PC-3 (cell line): ENCODE results near the gene TPM3. TPM values are rescaled to one million over a fixed set of nuclear protein-coding genes. Genes with fewer than 3 reads are reported as not detected.

Experiments
- ATAC-seq: fragments of 200-7000 bp; cut with Tn5 transposase; 2 replicates; pipeline ENCODE4 v1.9.1; 2020; ENCODE audit warnings: mild to moderate bottlenecking, moderate library complexity
- BruUV-seq: library from RNA; stranded (reverse); fragments of 400-500 nt; replicated peaks from 2 replicates; lab custom pipeline; 2021; lab: Mats Ljungman, UMichigan
- CTCF ChIA-PET: fragments of 300-600 bp; sonication (Branson Sonifier 250); formaldehyde crosslinking; loops from one replicate; lab custom pipeline; 2022; ENCODE audit warnings: antibody characterized with exemption; lab: Charles Lee
- POLR2A ChIA-PET: fragments of 300-600 bp; sonication (Branson Sonifier 250); formaldehyde crosslinking; loops from one replicate; lab custom pipeline; 2022; ENCODE audit warnings: antibody characterized with exemption; ENCODE audit not compliant: unreplicated experiment; lab: Charles Lee
- DNase-seq: peaks from one replicate; pipeline ENCODE4 v3.0.0-alpha.2; 2015
- H2AFZ ChIP-seq: fragments of 300-600 bp; sonication (generic); 2 replicates; pipeline ENCODE4 v1.6.0; 2016; ENCODE audit warnings: antibody characterized with exemption, low read length
- H3F3A ChIP-seq: fragments of 300-600 bp; sonication (generic); one replicate; pipeline ENCODE4 v1.6.0; 2017; ENCODE audit warnings: antibody characterized with exemption, low read length, control low read depth, mild to moderate bottlenecking; ENCODE audit not compliant: unreplicated experiment
- H3K27ac ChIP-seq: fragments of 300-600 bp; sonication (generic); 2 replicates; pipeline ENCODE4 v1.5.1; 2016; ENCODE audit warnings: mild to moderate bottlenecking, low read length
- H3K27me3 ChIP-seq: fragments of 300-600 bp; sonication (generic); 2 replicates; pipeline ENCODE4 v1.6.1; 2016; ENCODE audit warnings: low read length, mixed read lengths
- H3K36me3 ChIP-seq: fragments of 300-600 bp; sonication (generic); 2 replicates; pipeline ENCODE4 v1.6.1; 2016; ENCODE audit warnings: low read depth, mixed run types, low read length, mixed read lengths
- H3K4me1 ChIP-seq: fragments of 300-600 bp; sonication (generic); 2 replicates; pipeline ENCODE4 v1.5.1; 2016; ENCODE audit warnings: low read length; ENCODE audit not compliant: insufficient read depth
- H3K4me2 ChIP-seq: fragments of 300-600 bp; sonication (generic); 2 replicates; pipeline ENCODE4 v1.6.0; 2016; ENCODE audit warnings: low read length
- H3K4me3 ChIP-seq: fragments of 300-600 bp; sonication (generic); 2 replicates; pipeline ENCODE4 v1.5.1; 2016; ENCODE audit warnings: mild to moderate bottlenecking, low read length, mixed read lengths
- H3K79me2 ChIP-seq: fragments of 300-600 bp; sonication (generic); 2 replicates; pipeline ENCODE4 v1.6.1; 2017; ENCODE audit warnings: low read length, mixed read lengths
- H3K9ac ChIP-seq: fragments of 300-600 bp; sonication (generic); 2 replicates; pipeline ENCODE4 v1.6.0; 2016; ENCODE audit warnings: mild to moderate bottlenecking, low read length
- H3K9me2 ChIP-seq: fragments of 300-600 bp; sonication (generic); replicated peaks from 2 replicates; pipeline ENCODE4 v1.6.1; 2016; ENCODE audit warnings: mixed run types, low read length, mixed read lengths
- H3K9me3 ChIP-seq: fragments of 300-600 bp; sonication (generic); 2 replicates; pipeline ENCODE4 v1.6.1; 2016; ENCODE audit warnings: low read length, mixed read lengths
- H4K20me1 ChIP-seq: fragments of 300-600 bp; sonication (generic); 2 replicates; pipeline ENCODE4 v1.6.1; 2016; ENCODE audit warnings: low read length, mixed read lengths
- CTCF ChIP-seq: fragments of 300-600 bp; sonication (generic); conservative IDR thresholded peaks from 2 replicates; pipeline ENCODE4 v1.5.1; 2017; ENCODE audit warnings: antibody characterized with exemption, low read depth, mild to moderate bottlenecking, low read length
- EZH2 ChIP-seq: fragments of 300-600 bp; sonication (generic); IDR thresholded peaks from one replicate; pipeline ENCODE4 v1.6.1; 2017; ENCODE audit warnings: antibody characterized with exemption, mild to moderate bottlenecking, low read length; ENCODE audit not compliant: unreplicated experiment
- EZH2phosphoT487 ChIP-seq: fragments of 300-600 bp; sonication (generic); IDR thresholded peaks from 2 replicates; pipeline ENCODE4 v1.6.1; 2018; ENCODE audit warnings: mild to moderate bottlenecking, antibody characterized with exemption, low read length, borderline replicate concordance
- intact Hi-C: fragments of 100-400 bp; cut with micrococcal nuclease; formaldehyde crosslinking; loops from 2 replicates; pipeline ENCODE4 v1.9.0; 2023
- total RNA-seq: library from RNA; depleted of rRNA; stranded (reverse); fragments of >200 nt; gene quantifications from 2 replicates; pipeline ENCODE4 v1.2.3, GENCODE V29; 2014

TPM3 gene
- total RNA-seq, 1 experiment from 2014 or later, result 428 TPM

GRCh38 chr1:154142358-154142757 is 49.5 kb downstream of the TPM3 start:
- no peak overlapping the region for H2AFZ ChIP-seq
- no peaks in the 10 kb centered on the region for H3K79me2 ChIP-seq
- no peaks in the 10 kb centered on the region for H3K9me2 ChIP-seq
- no peak for DNase-seq
- no peaks in the 10 kb centered on the region for H3F3A ChIP-seq
- no peak overlapping the region for H3K4me2 ChIP-seq
- H3K9ac ChIP-seq, result no peak overlapping the region
- H3K4me3 ChIP-seq, result no peak overlapping the region
- H3K36me3 ChIP-seq, result no peaks in the 10 kb centered on the region
- no TSS peak for BruUV-seq
- H3K4me1 ChIP-seq, result no peaks in the 10 kb centered on the region
- H4K20me1 ChIP-seq, result no peaks in the 10 kb centered on the region
- no peaks in the 10 kb centered on the region for H3K9me3 ChIP-seq
- POLR2A ChIA-PET, result no interaction called here
- ATAC-seq, result no peak
- no peaks in the 10 kb centered on the region for H3K27me3 ChIP-seq
- TF ChIP-seq EZH2phosphoT487, result no peak
- TF ChIP-seq EZH2, result no peak
- TF ChIP-seq CTCF, result no peak
- CTCF ChIA-PET, result no interaction called here
- intact Hi-C loops, result no loop called here
- no peak overlapping the region for H3K27ac ChIP-seq

GRCh38 chr1:154141240-154141639 is 50.7 kb downstream of the TPM3 start:
- Histone ChIP-seq H3K27ac (no peak overlapping the region), H3K79me2 (no peaks in the 10 kb centered on the region), H3K4me3 (no peak overlapping the region), H2AFZ (peak overlapping the region; percentile 11; the same call in 1 of the 2 replicates), H3K4me2 (no peak overlapping the region), H4K20me1 (no peaks in the 10 kb centered on the region), H3K9me3 (no peaks in the 10 kb centered on the region), H3K9me2 (no peaks in the 10 kb centered on the region), H3K9ac (no peak overlapping the region), H3K4me1 (no peaks in the 10 kb centered on the region), H3K27me3 (no peaks in the 10 kb centered on the region), H3K36me3 (no peaks in the 10 kb centered on the region), H3F3A (no peaks in the 10 kb centered on the region)
- TF ChIP-seq EZH2 (no peak), EZH2phosphoT487 (no peak), CTCF (no peak)
- BruUV-seq, result no TSS peak
- intact Hi-C loops, result no loop called here
- DNase-seq, result peak; percentile 37
- ChIA-PET CTCF (no interaction called here), POLR2A (no interaction called here)
- ATAC-seq, result peak; percentile 60

DNA sequence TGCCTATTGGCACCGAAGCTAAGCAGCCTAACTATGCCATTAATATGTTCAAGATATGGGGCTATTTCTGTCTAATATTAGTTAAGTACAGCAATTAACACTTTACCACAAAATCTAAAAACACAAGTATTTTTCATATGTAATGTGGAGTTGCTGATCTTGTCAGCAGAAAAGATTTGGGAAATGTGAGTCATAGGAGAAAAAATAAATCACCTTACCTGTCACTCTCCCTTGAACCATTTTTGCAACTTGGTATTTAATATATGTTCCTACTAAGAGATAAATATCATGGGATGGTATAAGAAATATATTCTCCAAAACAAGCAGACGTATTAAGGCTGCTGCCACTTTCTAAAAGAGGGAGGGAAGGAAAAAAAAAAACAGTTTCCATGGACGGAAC is 54.0 kb downstream of the TPM3 start:
- no peak overlapping the region for H3K4me3 ChIP-seq
- CTCF ChIA-PET, result no interaction called here

More for the DNA sequence above, 54.0 kb downstream of the TPM3 start:
- intact Hi-C loops, result no loop called here
- H3K27me3 ChIP-seq, result no peaks in the 10 kb centered on the region
- no peaks in the 10 kb centered on the region for H3K9me3 ChIP-seq
- no peaks in the 10 kb centered on the region for H3K9me2 ChIP-seq
- H2AFZ ChIP-seq, result no peak overlapping the region
- no peak overlapping the region for H3K4me2 ChIP-seq
- no peaks in the 10 kb centered on the region for H4K20me1 ChIP-seq
- no peak overlapping the region for H3K27ac ChIP-seq
- POLR2A ChIA-PET, result no interaction called here
- no peaks in the 10 kb centered on the region for H3K4me1 ChIP-seq
- BruUV-seq, result no TSS peak
- no peaks in the 10 kb centered on the region for H3K79me2 ChIP-seq
- H3K9ac ChIP-seq, result no peak overlapping the region
- TF ChIP-seq CTCF, result no peak
- no peak for TF ChIP-seq EZH2phosphoT487
- TF ChIP-seq EZH2, result no peak
- DNase-seq (no peak), ATAC-seq (no peak)
- no peaks in the 10 kb centered on the region for H3F3A ChIP-seq
- H3K36me3 ChIP-seq, result no peaks in the 10 kb centered on the region
